BLaER1 treated with 17β-estradiol and CSF1 and Interleukin-3, amounts not matched to agents 10 nM and 100 nM (cell line): Measurements from ENCODE around the gene TPCN2.

Experiments
- H3K27ac ChIP-seq, 11 experiments: shearing (Covaris generic); formaldehyde crosslinking; 2 replicates each; pipeline ENCODE4 v1.8.1; 2022
- H3K27me3 ChIP-seq, 11 experiments: shearing (Covaris generic); formaldehyde crosslinking; 2 replicates each; pipeline ENCODE4 v1.8.1; 2022
- H3K36me3 ChIP-seq, 11 experiments: shearing (Covaris generic); formaldehyde crosslinking; 2 replicates each; pipeline ENCODE4 v1.8.1; 2022
- H3K4me1 ChIP-seq, 10 experiments: shearing (Covaris generic); formaldehyde crosslinking; 2 replicates each; pipeline ENCODE4 v1.8.1; 2022
- H3K4me2 ChIP-seq, 11 experiments: shearing (Covaris generic); formaldehyde crosslinking; 2 replicates each; pipeline ENCODE4 v1.8.1; 2022
- H3K4me3 ChIP-seq, 10 experiments: shearing (Covaris generic); formaldehyde crosslinking; 2 replicates each; pipeline ENCODE4 v1.8.1; 2022
- H3K9ac ChIP-seq, 11 experiments: shearing (Covaris generic); formaldehyde crosslinking; 2 replicates each; pipeline ENCODE4 v1.8.1; 2022
- H3K9me3 ChIP-seq, 11 experiments: shearing (Covaris generic); formaldehyde crosslinking; replicated peaks in 1 of 11; 2 replicates each; pipeline ENCODE4 v1.8.1; 2022
- H4K20me1 ChIP-seq, 11 experiments: shearing (Covaris generic); formaldehyde crosslinking; 2 replicates each; pipeline ENCODE4 v1.8.1; 2022
- Cebpa-rat ChIP-seq, 11 experiments: shearing (Covaris generic); IDR thresholded peaks; 2 replicates each; pipeline ENCODE4 v1.8.1; 2022

TPCN2 gene

GRCh38 chr11:69122630-69123431 is 74.1 kb downstream of the TPCN2 start:
- Histone ChIP-seq H4K20me1 (peaks cover 0 to 26% (median 6%) of the 10 kb centered on the region in 11 experiments; a peak in 7 of 22 replicates), H3K4me2 (peak overlapping the region; percentile 55 to 82 (median 72)), H3K4me3 (no peak overlapping the region), H3K27me3 (no peaks in the 10 kb centered on the region), H3K36me3 (peaks cover 0 to 5% (median 0%) of the 10 kb centered on the region in 11 experiments; a peak in 1 of 22 replicates), H3K9me3 (peaks cover 4 to 18% (median 12%) of the 10 kb centered on the region in 11 experiments; a peak in 20 of 22 replicates), H3K27ac (no peak overlapping the region), H3K4me1 (peaks cover 30 to 40% (median 36%) of the 10 kb centered on the region in 10 experiments), H3K9ac (0 out of 22 replicates have a peak overlapping the region, but pooled peaks of 1 of the 11 experiments have one; percentile 21)
- TF ChIP-seq Cebpa-rat (IDR thresholded peaks at IDR 0.05) = no peak

GRCh38 chr11:69123593-69124545 is 75.1 kb downstream of the TPCN2 start:
- H3K4me2 ChIP-seq = peak overlapping the region; percentile 55 to 82 (median 72)
- H4K20me1 ChIP-seq = peaks cover 0 to 26% (median 6%) of the 10 kb centered on the region in 11 experiments; a peak in 7 of 22 replicates
- peaks cover 13 to 26% (median 20%) of the 10 kb centered on the region in 11 experiments; a peak in 20 of 22 replicates for H3K9me3 ChIP-seq
- TF ChIP-seq Cebpa-rat (IDR thresholded peaks at IDR 0.05) = no peak
- no peaks in the 10 kb centered on the region for H3K27me3 ChIP-seq
- H3K4me1 ChIP-seq = peaks cover 30 to 40% (median 36%) of the 10 kb centered on the region in 10 experiments
- H3K27ac ChIP-seq = no peak overlapping the region
- H3K4me3 ChIP-seq = no peak overlapping the region
- H3K9ac ChIP-seq = no peak overlapping the region
- H3K36me3 ChIP-seq = peaks cover 0 to 5% (median 0%) of the 10 kb centered on the region in 11 experiments; a peak in 1 of 22 replicates

DNA sequence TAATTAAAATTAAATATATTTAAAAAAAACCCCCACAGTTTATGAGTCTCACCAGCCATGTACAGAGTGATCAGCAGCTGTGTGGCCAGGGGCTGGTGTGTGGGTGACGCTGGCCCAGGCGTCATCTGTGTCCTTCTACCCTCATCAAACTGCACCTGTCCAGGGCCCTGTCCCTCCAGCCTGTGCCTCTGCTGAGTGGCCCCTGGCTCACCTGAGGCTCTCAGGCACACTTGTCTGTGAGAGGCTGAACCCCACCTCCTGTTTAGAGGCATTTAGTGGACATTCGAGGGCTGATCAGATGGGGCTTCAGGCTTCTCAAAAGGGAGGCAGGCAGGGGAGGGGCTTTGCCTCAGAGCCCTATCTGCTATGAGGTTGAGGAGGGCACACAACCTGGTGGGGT is 77.1 kb downstream of the TPCN2 start:
- Histone ChIP-seq H3K4me2 (no peak overlapping the region), H3K9ac (no peak overlapping the region), H3K4me1 (peaks cover 35 to 42% (median 41%) of the 10 kb centered on the region in 10 experiments), H3K36me3 (no peaks in the 10 kb centered on the region), H3K9me3 (peaks cover 16 to 26% (median 19%) of the 10 kb centered on the region in 11 experiments; a peak in 21 of 22 replicates), H3K27me3 (no peaks in the 10 kb centered on the region), H4K20me1 (peaks cover 0 to 19% (median 6%) of the 10 kb centered on the region in 11 experiments; a peak in 6 of 22 replicates), H3K27ac (no peak overlapping the region), H3K4me3 (no peak overlapping the region)
- TF ChIP-seq Cebpa-rat (IDR thresholded peaks at IDR 0.05) = no peak

GRCh38 chr11:69126286-69126685 is 77.6 kb downstream of the TPCN2 start:
- H3K36me3 ChIP-seq = no peaks in the 10 kb centered on the region
- no peak overlapping the region for H3K4me2 ChIP-seq
- no peak overlapping the region for H3K27ac ChIP-seq
- H4K20me1 ChIP-seq = peaks cover 0 to 15% (median 5%) of the 10 kb centered on the region in 11 experiments; a peak in 5 of 22 replicates
- no peak overlapping the region for H3K9ac ChIP-seq
- H3K27me3 ChIP-seq = no peaks in the 10 kb centered on the region
- H3K9me3 ChIP-seq = peaks cover 16 to 26% (median 19%) of the 10 kb centered on the region in 11 experiments; a peak in 21 of 22 replicates
- H3K4me1 ChIP-seq = peaks cover 38 to 42% (median 41%) of the 10 kb centered on the region in 10 experiments
- H3K4me3 ChIP-seq = no peak overlapping the region
- no peak for TF ChIP-seq Cebpa-rat (IDR thresholded peaks at IDR 0.05)

DNA sequence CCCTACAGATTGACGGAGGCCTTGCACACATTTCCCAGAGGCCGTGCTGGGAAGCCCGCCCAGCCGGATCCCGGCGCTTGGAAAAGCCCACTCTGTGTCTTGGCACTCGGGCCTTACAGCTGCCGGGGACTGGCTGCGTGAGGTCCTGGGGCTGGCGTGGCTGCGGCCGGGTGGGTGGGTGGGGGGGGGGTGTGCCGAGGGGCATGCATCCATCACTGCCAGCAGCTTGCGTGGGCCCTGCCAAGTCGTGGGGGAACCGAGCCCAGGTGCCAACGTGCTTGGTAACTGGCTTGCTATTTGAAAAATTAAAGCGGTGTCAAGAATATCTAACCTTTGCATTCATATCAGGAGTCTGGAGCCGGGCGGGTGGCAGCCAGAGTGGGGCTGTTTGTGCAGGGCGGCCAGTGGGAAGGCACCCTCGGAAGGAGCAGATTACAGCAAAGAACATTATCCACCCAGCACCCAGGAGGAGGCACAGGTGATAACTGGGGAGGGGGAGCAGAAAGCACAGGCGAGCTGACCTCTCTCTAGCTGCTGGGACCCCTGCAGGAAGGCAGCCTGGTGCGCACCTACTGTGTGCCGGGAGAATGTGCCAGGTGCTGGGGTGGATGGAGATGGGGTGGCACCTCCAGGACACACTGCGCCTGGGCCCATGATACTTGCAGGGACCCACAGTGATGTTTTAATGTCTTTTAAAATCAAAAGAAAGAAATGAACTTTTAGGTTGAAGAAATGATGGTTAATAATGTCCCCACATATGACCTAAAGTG is 78.5 kb downstream of the TPCN2 start:
- H4K20me1 ChIP-seq = peaks cover 0 to 5% (median 0%) of the 10 kb centered on the region in 11 experiments; a peak in 3 of 22 replicates
- H3K27ac ChIP-seq = no peak overlapping the region
- H3K27me3 ChIP-seq = no peaks in the 10 kb centered on the region
- H3K4me3 ChIP-seq = no peak overlapping the region
- no peaks in the 10 kb centered on the region for H3K36me3 ChIP-seq
- peaks cover 31 to 42% (median 39%) of the 10 kb centered on the region in 10 experiments for H3K4me1 ChIP-seq
- H3K9me3 ChIP-seq = peaks cover 16 to 31% (median 22%) of the 10 kb centered on the region in 11 experiments; a peak in 21 of 22 replicates
- no peak overlapping the region for H3K4me2 ChIP-seq
- no peak overlapping the region for H3K9ac ChIP-seq
- TF ChIP-seq Cebpa-rat (IDR thresholded peaks at IDR 0.05) = no peak

DNA sequence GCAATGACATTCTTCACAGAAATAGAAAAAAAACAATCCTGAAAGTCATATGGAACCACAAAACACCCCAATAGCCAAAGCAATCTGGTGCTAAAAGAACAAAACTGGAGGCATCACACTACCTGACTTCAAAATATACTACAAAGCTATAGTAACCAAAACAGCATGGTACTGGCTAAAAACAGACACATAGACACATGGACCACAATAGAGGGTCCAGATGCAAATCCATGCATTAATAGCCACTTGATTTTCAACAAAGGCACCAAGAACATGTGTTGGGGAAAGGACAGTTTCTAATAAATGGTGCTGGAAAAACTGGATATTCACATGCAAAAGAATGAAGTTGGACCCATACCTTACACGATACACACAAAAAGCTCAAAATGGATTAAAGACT is 79.2 kb downstream of the TPCN2 start:
- no peak overlapping the region for H3K4me3 ChIP-seq
- no peaks in the 10 kb centered on the region; a peak in 1 of 22 replicates for H4K20me1 ChIP-seq
- H3K27me3 ChIP-seq = no peaks in the 10 kb centered on the region
- H3K27ac ChIP-seq = no peak overlapping the region
- H3K9ac ChIP-seq = no peak overlapping the region
- H3K9me3 ChIP-seq = peaks cover 22 to 37% (median 28%) of the 10 kb centered on the region in 11 experiments
- H3K36me3 ChIP-seq = no peaks in the 10 kb centered on the region
- peaks cover 24 to 38% (median 35%) of the 10 kb centered on the region in 10 experiments for H3K4me1 ChIP-seq
- TF ChIP-seq Cebpa-rat (IDR thresholded peaks at IDR 0.05) = no peak
- no peak overlapping the region for H3K4me2 ChIP-seq

DNA sequence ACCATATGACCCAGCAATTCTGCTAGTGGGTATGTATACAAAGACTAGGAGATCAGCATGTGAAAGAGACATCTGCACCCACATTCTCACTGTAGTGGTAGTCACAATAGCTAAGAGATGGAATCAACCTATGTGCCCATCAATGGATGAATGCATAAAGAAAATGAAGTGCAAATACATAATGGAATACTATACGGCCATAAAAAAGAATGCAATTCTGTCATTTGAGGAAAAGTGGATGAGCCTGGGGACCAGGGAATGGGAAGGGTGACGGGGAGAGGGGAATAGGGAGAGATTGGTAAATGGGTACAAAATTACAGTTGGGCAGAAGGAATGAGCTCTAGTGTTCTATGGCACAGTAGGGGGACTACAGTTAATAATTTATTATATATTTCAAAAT is 80.3 kb downstream of the TPCN2 start:
- Histone ChIP-seq H3K4me3 (no peak overlapping the region), H3K27ac (no peak overlapping the region), H3K36me3 (no peaks in the 10 kb centered on the region), H3K4me1 (peaks cover 13 to 27% (median 23%) of the 10 kb centered on the region in 10 experiments), H3K9ac (no peak overlapping the region), H3K27me3 (no peaks in the 10 kb centered on the region), H3K9me3 (peaks cover 34 to 49% (median 40%) of the 10 kb centered on the region in 11 experiments), H3K4me2 (no peak overlapping the region), H4K20me1 (no peaks in the 10 kb centered on the region)
- TF ChIP-seq Cebpa-rat (IDR thresholded peaks at IDR 0.05) = no peak

DNA sequence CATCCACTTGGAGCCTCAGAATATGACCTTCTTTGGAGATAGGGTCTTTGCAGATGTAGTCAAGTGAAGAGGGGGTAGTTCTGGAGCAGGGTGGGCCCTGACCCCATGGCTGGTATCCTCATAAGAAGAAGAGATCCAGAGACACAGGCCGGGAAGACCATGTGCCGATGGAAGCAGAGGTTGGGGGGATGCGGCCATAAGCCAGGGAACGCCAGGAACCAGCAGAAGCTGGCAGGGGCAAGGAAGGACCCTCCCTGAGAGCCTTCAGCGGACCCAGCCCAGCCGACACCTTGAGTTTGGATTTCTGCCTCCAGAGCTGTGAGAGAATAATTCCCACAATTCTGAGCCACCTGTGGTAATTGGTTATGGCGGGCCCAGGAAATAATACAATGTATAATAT is 80.9 kb downstream of the TPCN2 start:
- TF ChIP-seq Cebpa-rat (IDR thresholded peaks at IDR 0.05) = no peak
- 0 out of 22 replicates have a peak, but pooled peaks cover 0 to under 1% (median 0%) of the 10 kb centered on the region in 11 experiments for H3K36me3 ChIP-seq

More for the DNA sequence above, 80.9 kb downstream of the TPCN2 start:
- Histone ChIP-seq H3K4me3 (no peak overlapping the region), H3K4me2 (no peak overlapping the region), H4K20me1 (no peaks in the 10 kb centered on the region), H3K9me3 (peaks cover 40 to 55% (median 46%) of the 10 kb centered on the region in 11 experiments), H3K9ac (no peak overlapping the region), H3K27ac (no peak overlapping the region), H3K4me1 (peaks cover 14 to 28% (median 25%) of the 10 kb centered on the region in 10 experiments), H3K27me3 (no peaks in the 10 kb centered on the region)
